KMS-11 (cell line): ENCODE measurements around the gene MAPK12.

Experiments
- H2AFZ ChIP-seq: fragments of 200-600 bp; sonication (generic); 2 replicates; pipeline ENCODE4 v1.6.1; 2016; ENCODE audit warnings: antibody characterized with exemption, mixed run types, low read depth
- H3K27ac ChIP-seq: fragments of 200-600 bp; sonication (generic); 2 replicates; pipeline ENCODE4 v1.6.1; 2016; ENCODE audit warnings: mild to moderate bottlenecking, mixed run types
- H3K27me3 ChIP-seq: fragments of 200-600 bp; sonication (generic); 2 replicates; pipeline ENCODE4 v1.6.1; 2017; ENCODE audit warnings: mild to moderate bottlenecking, low read depth, mixed run types, moderate library complexity; ENCODE audit not compliant: insufficient read depth
- H3K36me3 ChIP-seq: fragments of 200-600 bp; sonication (generic); 2 replicates; pipeline ENCODE4 v1.6.1; 2017; ENCODE audit warnings: mild to moderate bottlenecking, mixed run types; ENCODE audit not compliant: insufficient read depth
- H3K4me1 ChIP-seq: fragments of 200-600 bp; sonication (generic); 2 replicates; pipeline ENCODE4 v1.6.1; 2016; ENCODE audit warnings: mild to moderate bottlenecking, low read depth, mixed run types; ENCODE audit not compliant: poor library complexity, severe bottlenecking
- H3K4me2 ChIP-seq: fragments of 200-600 bp; sonication (generic); 2 replicates; pipeline ENCODE4 v1.7.0; 2016; ENCODE audit warnings: mild to moderate bottlenecking, mixed run types
- H3K4me3 ChIP-seq: fragments of 200-600 bp; sonication (generic); IDR thresholded peaks from 2 replicates; pipeline ENCODE4 v1.6.1; 2017; ENCODE audit warnings: low read depth, low read length, mixed read lengths; ENCODE audit not compliant: insufficient read depth
- H3K79me2 ChIP-seq: fragments of 200-600 bp; sonication (generic); 2 replicates; pipeline ENCODE4 v1.6.1; 2016; ENCODE audit warnings: low read depth, mixed run types; ENCODE audit not compliant: insufficient read depth
- H3K9ac ChIP-seq: fragments of 200-600 bp; sonication (generic); 2 replicates; pipeline ENCODE4 v1.6.1; 2016; ENCODE audit warnings: mild to moderate bottlenecking, mixed run types
- H4K20me1 ChIP-seq: fragments of 200-600 bp; sonication (generic); 2 replicates; pipeline ENCODE4 v1.6.1; 2016; ENCODE audit warnings: mild to moderate bottlenecking, mixed run types; ENCODE audit not compliant: insufficient read depth
- TF ChIP-seq, protein P1 (sequence below): fragments of 200-600 bp; sonication (generic); conservative IDR thresholded peaks from 2 replicates; pipeline ENCODE4 v1.6.1; 2017; ENCODE audit warnings: low read depth, mild to moderate bottlenecking, antibody characterized with exemption, low read length, moderate library complexity, mixed read lengths

Gene MAPK12

GRCh38 chr22:50256258-50256862 is 5.1 kb downstream of the MAPK12 start:
- Histone ChIP-seq H3K36me3 (no peaks in the 10 kb centered on the region), H3K79me2 (no peaks in the 10 kb centered on the region), H3K4me2 (no peak overlapping the region), H3K9ac (no peak overlapping the region), H3K27me3 (no peaks in the 10 kb centered on the region), H4K20me1 (no peaks in the 10 kb centered on the region), H3K4me3 (no peak overlapping the region), H3K27ac (no peak overlapping the region), H2AFZ (no peak overlapping the region), H3K4me1 (no peaks in the 10 kb centered on the region)
- TF ChIP-seq, protein P1, sequence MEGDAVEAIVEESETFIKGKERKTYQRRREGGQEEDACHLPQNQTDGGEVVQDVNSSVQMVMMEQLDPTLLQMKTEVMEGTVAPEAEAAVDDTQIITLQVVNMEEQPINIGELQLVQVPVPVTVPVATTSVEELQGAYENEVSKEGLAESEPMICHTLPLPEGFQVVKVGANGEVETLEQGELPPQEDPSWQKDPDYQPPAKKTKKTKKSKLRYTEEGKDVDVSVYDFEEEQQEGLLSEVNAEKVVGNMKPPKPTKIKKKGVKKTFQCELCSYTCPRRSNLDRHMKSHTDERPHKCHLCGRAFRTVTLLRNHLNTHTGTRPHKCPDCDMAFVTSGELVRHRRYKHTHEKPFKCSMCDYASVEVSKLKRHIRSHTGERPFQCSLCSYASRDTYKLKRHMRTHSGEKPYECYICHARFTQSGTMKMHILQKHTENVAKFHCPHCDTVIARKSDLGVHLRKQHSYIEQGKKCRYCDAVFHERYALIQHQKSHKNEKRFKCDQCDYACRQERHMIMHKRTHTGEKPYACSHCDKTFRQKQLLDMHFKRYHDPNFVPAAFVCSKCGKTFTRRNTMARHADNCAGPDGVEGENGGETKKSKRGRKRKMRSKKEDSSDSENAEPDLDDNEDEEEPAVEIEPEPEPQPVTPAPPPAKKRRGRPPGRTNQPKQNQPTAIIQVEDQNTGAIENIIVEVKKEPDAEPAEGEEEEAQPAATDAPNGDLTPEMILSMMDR: no peak

- Histone ChIP-seq H3K4me2 (no peak overlapping the region), H3K36me3 (no peaks in the 10 kb centered on the region), H3K27ac (no peak overlapping the region), H3K79me2 (no peaks in the 10 kb centered on the region), H4K20me1 (no peaks in the 10 kb centered on the region), H3K9ac (no peak overlapping the region), H3K4me1 (no peaks in the 10 kb centered on the region), H2AFZ (no peak overlapping the region), H3K27me3 (no peaks in the 10 kb centered on the region), H3K4me3 (no peak overlapping the region)
- TF ChIP-seq, protein P1: no peak
These were observed 5.9 kb downstream of the MAPK12 start for GRCh38 chr22:50255607-50256006.

- H2AFZ ChIP-seq: no peak overlapping the region
- no peaks in the 10 kb centered on the region for H3K4me1 ChIP-seq
- no peak overlapping the region for H3K4me2 ChIP-seq
- H3K27ac ChIP-seq: no peak overlapping the region
- no peaks in the 10 kb centered on the region for H3K27me3 ChIP-seq
- H3K36me3 ChIP-seq: no peaks in the 10 kb centered on the region
- no peaks in the 10 kb centered on the region for H4K20me1 ChIP-seq
- no peaks in the 10 kb centered on the region for H3K79me2 ChIP-seq
- TF ChIP-seq, protein P1: no peak
- no peak overlapping the region for H3K9ac ChIP-seq
- H3K4me3 ChIP-seq: no peak overlapping the region
These were observed 6.4 kb downstream of the MAPK12 start for GRCh38 chr22:50255099-50255498.

GRCh38 chr22:50253941-50254340 is 7.5 kb downstream of the MAPK12 start:
- H3K27me3 ChIP-seq: no peaks in the 10 kb centered on the region
- H3K36me3 ChIP-seq: no peaks in the 10 kb centered on the region
- H3K4me3 ChIP-seq: no peak overlapping the region
- no peaks in the 10 kb centered on the region for H3K4me1 ChIP-seq
- no peak overlapping the region for H3K4me2 ChIP-seq
- H4K20me1 ChIP-seq: no peaks in the 10 kb centered on the region
- TF ChIP-seq, protein P1: no peak
- H3K27ac ChIP-seq: no peak overlapping the region
- no peak overlapping the region for H2AFZ ChIP-seq
- no peak overlapping the region for H3K9ac ChIP-seq
- no peaks in the 10 kb centered on the region for H3K79me2 ChIP-seq
